MM.1S (cell line): Measurements from ENCODE around the gene RAB29.

Source experiments
- DNase-seq: peaks from one replicate; pipeline ENCODE4 v3.0.0-alpha.2; 2015
- H2AFZ ChIP-seq: fragments of 300-600 bp; sonication (generic); 2 replicates; pipeline ENCODE4 v1.6.0; 2016; ENCODE audit warnings: antibody characterized with exemption, low read length
- H3F3A ChIP-seq: fragments of 300-600 bp; sonication (generic); 2 replicates; pipeline ENCODE4 v1.6.1; 2016; ENCODE audit warnings: mild to moderate bottlenecking, antibody characterized with exemption, low read length, moderate library complexity, mixed read lengths; ENCODE audit not compliant: insufficient read depth
- H3K27ac ChIP-seq: fragments of 300-600 bp; sonication (generic); 2 replicates; pipeline ENCODE4 v1.5.1; 2016; ENCODE audit warnings: mild to moderate bottlenecking, low read length
- H3K27me3 ChIP-seq: fragments of 300-600 bp; sonication (generic); replicated peaks from 2 replicates; pipeline ENCODE4 v1.6.0; 2016; ENCODE audit warnings: low read length; ENCODE audit not compliant: insufficient read depth
- H3K36me3 ChIP-seq: fragments of 300-600 bp; sonication (generic); replicated peaks from 2 replicates; pipeline ENCODE4 v1.6.1; 2016; ENCODE audit warnings: mild to moderate bottlenecking, low read length, mixed read lengths; ENCODE audit not compliant: insufficient read depth
- H3K4me1 ChIP-seq: fragments of 300-600 bp; sonication (generic); 2 replicates; pipeline ENCODE4 v1.6.1; 2016; ENCODE audit warnings: low read length, mixed read lengths
- H3K4me2 ChIP-seq: fragments of 300-600 bp; sonication (generic); 2 replicates; pipeline ENCODE4 v1.6.0; 2016; ENCODE audit warnings: low read depth, low read length
- H3K4me3 ChIP-seq: fragments of 300-600 bp; sonication (generic); 2 replicates; pipeline ENCODE4 v1.5.1; 2016; ENCODE audit warnings: low read length, mixed read lengths
- H3K79me2 ChIP-seq: fragments of 300-600 bp; sonication (generic); 2 replicates; pipeline ENCODE4 v1.6.1; 2016; ENCODE audit warnings: mixed run types, low read length, mixed read lengths
- H3K9ac ChIP-seq: fragments of 300-600 bp; sonication (generic); 2 replicates; pipeline ENCODE4 v1.6.1; 2016; ENCODE audit warnings: low read length, mixed read lengths
- H3K9me2 ChIP-seq: fragments of 300-600 bp; sonication (generic); replicated peaks from 2 replicates; pipeline ENCODE4 v1.6.1; 2016; ENCODE audit warnings: mild to moderate bottlenecking, low read length, mixed read lengths; ENCODE audit not compliant: insufficient read depth
- H3K9me3 ChIP-seq: fragments of 300-600 bp; sonication (generic); replicated peaks from 2 replicates; pipeline ENCODE4 v1.6.1; 2016; ENCODE audit warnings: mild to moderate bottlenecking, low read length, mixed read lengths; ENCODE audit not compliant: insufficient read depth
- H4K20me1 ChIP-seq: fragments of 300-600 bp; sonication (generic); 2 replicates; pipeline ENCODE4 v1.6.1; 2016; ENCODE audit warnings: mild to moderate bottlenecking, low read length, moderate library complexity, mixed read lengths; ENCODE audit not compliant: insufficient read depth
- EZH2 ChIP-seq: fragments of 300-600 bp; sonication (generic); optimal IDR thresholded peaks from 2 replicates; pipeline ENCODE3; 2017; ENCODE audit warnings: low read depth, mild to moderate bottlenecking, antibody characterized with exemption, low read length, mixed read lengths
- EZH2phosphoT487 ChIP-seq: fragments of 300-600 bp; sonication (generic); IDR thresholded peaks from 2 replicates; pipeline ENCODE4 v1.6.1; 2018; ENCODE audit warnings: antibody characterized with exemption, low read length
- TF ChIP-seq, protein P1 (sequence below): fragments of 300-600 bp; sonication (generic); IDR thresholded peaks from 2 replicates; pipeline ENCODE4 v1.5.1; 2016; ENCODE audit warnings: antibody characterized with exemption, low read length, mixed read lengths

RAB29 gene

DNA sequence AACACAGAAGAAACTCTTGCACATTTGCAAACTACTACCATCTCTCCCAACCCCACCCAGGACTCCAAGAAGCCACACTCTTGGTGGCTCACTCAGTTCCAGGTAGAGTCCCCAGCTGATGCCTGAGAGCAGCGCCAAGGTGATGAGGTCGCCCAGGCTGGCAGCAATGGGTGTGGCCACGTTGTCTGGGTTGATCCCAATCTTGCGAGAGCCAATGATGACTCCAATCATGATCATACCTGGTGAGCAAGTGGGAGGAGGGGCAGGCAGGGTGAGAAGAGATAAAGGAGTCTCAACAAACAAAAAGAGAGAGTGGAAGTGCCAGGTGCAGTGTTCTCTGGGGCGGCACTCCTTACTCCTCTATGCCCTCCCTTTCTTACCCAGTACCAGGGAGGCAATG lies 23.3 kb upstream of the RAB29 start:
- no peaks in the 10 kb centered on the region for H3K36me3 ChIP-seq

DNA sequence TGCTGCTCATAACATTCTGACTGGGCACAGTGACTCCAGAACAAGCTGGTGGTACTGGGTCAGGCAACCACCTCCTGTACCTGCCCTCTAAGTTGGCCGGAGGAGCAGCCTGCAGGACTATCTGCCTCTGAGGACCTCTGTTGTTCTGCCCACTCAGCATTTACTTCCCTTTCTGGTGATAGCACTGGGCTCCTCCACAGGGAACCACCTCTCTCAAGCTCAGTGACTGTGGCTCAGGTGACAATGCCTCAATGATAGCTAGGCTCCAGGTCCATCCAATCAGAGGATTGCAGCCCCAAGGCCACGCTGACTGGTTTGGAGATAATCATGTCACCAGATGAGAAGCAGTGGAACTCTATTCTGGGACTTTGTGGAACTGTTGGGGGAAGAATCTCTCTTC lies 21.9 kb upstream of the RAB29 start:
- Histone ChIP-seq H3K4me2 (no peak overlapping the region), H2AFZ (no peak overlapping the region), H3K27me3 (no peaks in the 10 kb centered on the region), H3K4me1 (no peaks in the 10 kb centered on the region), H3F3A (no peaks in the 10 kb centered on the region), H3K9ac (no peak overlapping the region), H3K9me3 (no peaks in the 10 kb centered on the region), H3K36me3 (no peaks in the 10 kb centered on the region), H3K9me2 (no peaks in the 10 kb centered on the region), H3K27ac (no peak overlapping the region), H3K4me3 (no peak overlapping the region), H4K20me1 (no peaks in the 10 kb centered on the region), H3K79me2 (no peaks in the 10 kb centered on the region)
- no peak for TF ChIP-seq EZH2
- DNase-seq = no peak

More for the DNA sequence above, 23.3 kb upstream of the RAB29 start:
- H3K4me3 ChIP-seq = no peak overlapping the region
- no peaks in the 10 kb centered on the region for H3K27me3 ChIP-seq
- H3K79me2 ChIP-seq = no peaks in the 10 kb centered on the region
- no peak overlapping the region for H3K27ac ChIP-seq
- H3K9ac ChIP-seq = no peak overlapping the region
- no peaks in the 10 kb centered on the region for H4K20me1 ChIP-seq
- H3K4me1 ChIP-seq = no peaks in the 10 kb centered on the region
- H2AFZ ChIP-seq = no peak overlapping the region
- no peak overlapping the region for H3K4me2 ChIP-seq
- no peaks in the 10 kb centered on the region for H3K9me3 ChIP-seq
- no peak for DNase-seq
- H3F3A ChIP-seq = no peaks in the 10 kb centered on the region
- no peaks in the 10 kb centered on the region for H3K9me2 ChIP-seq
- TF ChIP-seq, protein P1, sequence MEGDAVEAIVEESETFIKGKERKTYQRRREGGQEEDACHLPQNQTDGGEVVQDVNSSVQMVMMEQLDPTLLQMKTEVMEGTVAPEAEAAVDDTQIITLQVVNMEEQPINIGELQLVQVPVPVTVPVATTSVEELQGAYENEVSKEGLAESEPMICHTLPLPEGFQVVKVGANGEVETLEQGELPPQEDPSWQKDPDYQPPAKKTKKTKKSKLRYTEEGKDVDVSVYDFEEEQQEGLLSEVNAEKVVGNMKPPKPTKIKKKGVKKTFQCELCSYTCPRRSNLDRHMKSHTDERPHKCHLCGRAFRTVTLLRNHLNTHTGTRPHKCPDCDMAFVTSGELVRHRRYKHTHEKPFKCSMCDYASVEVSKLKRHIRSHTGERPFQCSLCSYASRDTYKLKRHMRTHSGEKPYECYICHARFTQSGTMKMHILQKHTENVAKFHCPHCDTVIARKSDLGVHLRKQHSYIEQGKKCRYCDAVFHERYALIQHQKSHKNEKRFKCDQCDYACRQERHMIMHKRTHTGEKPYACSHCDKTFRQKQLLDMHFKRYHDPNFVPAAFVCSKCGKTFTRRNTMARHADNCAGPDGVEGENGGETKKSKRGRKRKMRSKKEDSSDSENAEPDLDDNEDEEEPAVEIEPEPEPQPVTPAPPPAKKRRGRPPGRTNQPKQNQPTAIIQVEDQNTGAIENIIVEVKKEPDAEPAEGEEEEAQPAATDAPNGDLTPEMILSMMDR = no peak
- TF ChIP-seq EZH2 (no peak), EZH2phosphoT487 (no peak)

DNA sequence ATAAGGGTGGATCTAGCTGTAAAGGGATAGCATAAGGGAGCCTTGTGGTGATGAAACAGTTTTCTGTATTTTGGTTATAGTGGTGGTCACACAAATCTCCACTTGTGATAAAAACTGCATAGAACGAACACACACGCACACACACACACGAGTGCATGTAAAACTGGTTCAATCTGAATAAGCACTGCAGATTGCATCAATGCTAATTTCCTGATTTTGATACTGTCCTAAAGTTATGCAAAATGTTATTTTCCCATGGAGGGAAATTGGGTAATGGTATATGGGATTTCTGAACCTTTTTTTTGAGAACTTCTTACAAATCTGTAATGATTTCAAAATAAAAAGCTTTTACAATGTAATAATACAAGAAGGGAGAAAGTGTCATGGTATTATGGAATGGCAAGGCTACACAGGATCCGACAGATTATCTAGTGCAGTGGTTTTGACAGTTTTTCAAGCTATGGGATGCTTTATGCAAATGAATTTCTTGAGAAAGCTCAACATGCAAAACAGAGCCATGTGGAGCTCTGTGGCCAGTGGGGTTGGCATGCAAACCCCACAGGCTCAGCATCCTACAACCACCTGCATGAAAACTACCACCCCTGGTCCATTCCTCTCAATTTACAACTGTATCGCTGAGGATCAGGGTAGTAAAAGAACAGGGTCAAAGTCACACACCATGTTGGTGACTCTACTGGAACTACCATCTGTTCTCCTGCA lies 18.9 kb upstream of the RAB29 start:
- Histone ChIP-seq H3K4me3 (no peak overlapping the region), H3K9me2 (no peaks in the 10 kb centered on the region), H3K79me2 (no peaks in the 10 kb centered on the region), H2AFZ (no peak overlapping the region), H4K20me1 (no peaks in the 10 kb centered on the region), H3K36me3 (no peaks in the 10 kb centered on the region), H3K27ac (no peak overlapping the region), H3K9me3 (no peaks in the 10 kb centered on the region), H3K27me3 (no peaks in the 10 kb centered on the region), H3F3A (no peaks in the 10 kb centered on the region), H3K4me1 (no peaks in the 10 kb centered on the region), H3K9ac (no peak overlapping the region), H3K4me2 (no peak overlapping the region)
- peak; percentile 11 for DNase-seq
- TF ChIP-seq EZH2 = no peak
- TF ChIP-seq, protein P1 = no peak

GRCh38 chr1:205792961-205793673 lies 17.8 kb upstream of the RAB29 start:
- Histone ChIP-seq H3K27ac (no peak overlapping the region), H3K4me2 (no peak overlapping the region), H3K9me3 (no peaks in the 10 kb centered on the region), H3K79me2 (no peaks in the 10 kb centered on the region), H3K9me2 (no peaks in the 10 kb centered on the region), H4K20me1 (no peaks in the 10 kb centered on the region), H3K9ac (no peak overlapping the region), H3F3A (no peaks in the 10 kb centered on the region), H3K36me3 (no peaks in the 10 kb centered on the region), H3K4me1 (no peaks in the 10 kb centered on the region), H2AFZ (no peak overlapping the region), H3K27me3 (no peaks in the 10 kb centered on the region), H3K4me3 (no peak overlapping the region)
- no peak for DNase-seq
- TF ChIP-seq EZH2phosphoT487 (no peak), EZH2 (no peak)
- TF ChIP-seq, protein P1 = no peak
